Loucy (cell line): ENCODE results near the gene NEK8.
"Not testable (repeated sequence)": the region's sequence is repeated elsewhere in the genome, so short reads cannot be mapped to it uniquely, and the experiment has no call there.

Source experiments
- H2AFZ ChIP-seq: fragments of 200-600 bp; sonication (generic); 2 replicates; pipeline ENCODE4 v1.6.0; 2016; ENCODE audit warnings: antibody characterized with exemption, mild to moderate bottlenecking, low read length, moderate library complexity
- H3F3A ChIP-seq: fragments of 200-600 bp; 2 replicates; pipeline ENCODE4 v1.6.0; 2016; ENCODE audit warnings: antibody characterized with exemption, low read depth, mild to moderate bottlenecking
- H3K27me3 ChIP-seq: fragments of 200-600 bp; sonication (generic); 2 replicates; pipeline ENCODE4 v1.6.1; 2014; ENCODE audit warnings: low read length, mild to moderate bottlenecking; ENCODE audit not compliant: insufficient read depth, poor library complexity, severe bottlenecking
- H3K36me3 ChIP-seq: fragments of 200-600 bp; sonication (generic); 2 replicates; pipeline ENCODE4 v1.6.1; 2016; ENCODE audit warnings: low read length; ENCODE audit not compliant: insufficient read depth
- H3K4me1 ChIP-seq: fragments of 200-600 bp; sonication (generic); 2 replicates; pipeline ENCODE4 v1.5.1; 2014; ENCODE audit warnings: low read length, mild to moderate bottlenecking; ENCODE audit not compliant: insufficient read depth, poor library complexity, severe bottlenecking
- H3K4me2 ChIP-seq: fragments of 200-600 bp; sonication (generic); 2 replicates; pipeline ENCODE4 v1.6.0; 2014; ENCODE audit warnings: antibody characterized with exemption, low read length, low read depth, mild to moderate bottlenecking; ENCODE audit not compliant: poor library complexity, severe bottlenecking
- H3K4me3 ChIP-seq: fragments of 200-600 bp; sonication (generic); 2 replicates; pipeline ENCODE4 v1.5.1; 2014; ENCODE audit warnings: low read length, mild to moderate bottlenecking, mixed read lengths; ENCODE audit not compliant: poor library complexity, severe bottlenecking
- H3K79me2 ChIP-seq: fragments of 200-600 bp; sonication (generic); 2 replicates; pipeline ENCODE4 v1.6.1; 2014; ENCODE audit warnings: low read length; ENCODE audit not compliant: insufficient read depth
- H3K9ac ChIP-seq: fragments of 200-600 bp; sonication (generic); 2 replicates; pipeline ENCODE4 v1.6.0; 2014; ENCODE audit warnings: mild to moderate bottlenecking, low read depth, low read length, moderate library complexity; ENCODE audit not compliant: poor library complexity, severe bottlenecking
- H3K9me2 ChIP-seq: fragments of 200-600 bp; sonication (generic); replicated peaks from 2 replicates; pipeline ENCODE4 v1.6.1; 2016; ENCODE audit warnings: low read depth, low read length, mixed read lengths
- H3K9me3 ChIP-seq: fragments of 200-600 bp; sonication (generic); 2 replicates; pipeline ENCODE4 v1.6.1; 2014; ENCODE audit warnings: mild to moderate bottlenecking, antibody characterized with exemption, low read length, low read depth; ENCODE audit not compliant: insufficient read depth
- H4K20me1 ChIP-seq: fragments of 200-600 bp; sonication (generic); 2 replicates; pipeline ENCODE4 v1.6.0; 2014; ENCODE audit warnings: antibody characterized with exemption, low read length, mild to moderate bottlenecking; ENCODE audit not compliant: insufficient read depth, poor library complexity, severe bottlenecking
- CTCF ChIP-seq: fragments of 200-600 bp; sonication (generic); conservative IDR thresholded peaks from 2 replicates; pipeline ENCODE4 v1.5.1; 2014; ENCODE audit warnings: mild to moderate bottlenecking, antibody characterized with exemption, low read length
- EZH2phosphoT487 ChIP-seq: fragments of 200-600 bp; IDR thresholded peaks from 2 replicates; pipeline ENCODE4 v1.6.1; 2018; ENCODE audit warnings: antibody characterized with exemption, mild to moderate bottlenecking, moderate library complexity, borderline replicate concordance

NEK8 gene

DNA sequence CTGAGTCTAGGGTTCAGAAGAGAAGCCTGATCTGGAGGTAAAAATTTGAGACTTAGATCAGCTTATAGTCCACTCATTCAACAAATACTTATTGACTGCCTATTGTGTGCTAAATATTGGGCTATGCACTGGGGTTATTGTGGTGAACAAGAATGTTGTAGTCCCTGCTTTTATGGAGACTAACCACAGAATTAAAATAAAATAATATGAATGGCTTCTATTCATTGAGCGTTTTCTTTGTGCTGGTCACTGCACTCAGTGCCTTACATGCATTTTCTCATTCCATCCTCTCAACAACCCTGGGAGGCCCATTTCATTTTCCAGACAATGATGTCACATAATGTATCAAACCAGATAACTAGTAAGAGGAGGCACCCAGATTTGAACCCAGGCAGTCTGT, 4.8 kb downstream of the NEK8 start:
- Histone ChIP-seq H3K4me3 (no peak overlapping the region), H3K27me3 (no peaks in the 10 kb centered on the region), H3K9ac (no peak overlapping the region), H3K9me2 (no peaks in the 10 kb centered on the region), H4K20me1 (no peaks in the 10 kb centered on the region), H2AFZ (no peak overlapping the region), H3K4me1 (peaks cover 8% of the 10 kb centered on the region), H3F3A (no peaks in the 10 kb centered on the region), H3K9me3 (no peaks in the 10 kb centered on the region), H3K4me2 (no peak overlapping the region), H3K79me2 (no peaks in the 10 kb centered on the region), H3K36me3 (no peaks in the 10 kb centered on the region)
- TF ChIP-seq CTCF (no peak), EZH2phosphoT487 (no peak)

GRCh38 chr17:28734712-28735241, 6.2 kb downstream of the NEK8 start:
- Histone ChIP-seq H3K27me3 (no peaks in the 10 kb centered on the region), H3K4me1 (peaks cover 10% of the 10 kb centered on the region), H4K20me1 (no peaks in the 10 kb centered on the region), H3K36me3 (no peaks in the 10 kb centered on the region), H3K4me2 (no peak overlapping the region), H3K4me3 (no peak overlapping the region), H3F3A (no peaks in the 10 kb centered on the region), H3K79me2 (no peaks in the 10 kb centered on the region), H3K9ac (no peak overlapping the region), H3K9me2 (no peaks in the 10 kb centered on the region), H3K9me3 (no peaks in the 10 kb centered on the region), H2AFZ (no peak overlapping the region)
- no peak for TF ChIP-seq CTCF
- no peak for TF ChIP-seq EZH2phosphoT487

DNA sequence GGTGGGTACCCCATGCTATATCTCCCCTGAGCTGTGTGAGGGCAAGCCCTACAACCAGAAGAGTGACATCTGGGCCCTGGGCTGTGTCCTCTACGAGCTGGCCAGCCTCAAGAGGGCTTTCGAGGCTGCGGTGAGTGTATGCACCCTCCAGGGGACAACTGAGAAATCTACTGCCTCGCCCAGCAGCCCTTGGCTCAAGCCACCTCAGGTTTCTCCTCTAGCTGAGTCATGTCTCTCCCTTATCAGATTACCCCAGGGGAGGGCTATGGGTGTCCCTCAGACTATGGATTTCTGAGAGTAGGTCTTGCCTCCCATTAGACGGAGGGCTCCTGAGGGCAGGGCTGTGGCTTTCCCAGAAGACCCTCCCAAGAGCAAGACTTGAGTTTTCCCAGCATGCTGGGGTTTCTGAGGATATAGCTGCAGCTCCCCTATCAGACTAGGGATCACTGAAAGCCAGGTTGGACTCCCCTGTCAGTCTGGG, 6.7 kb downstream of the NEK8 start:
- Histone ChIP-seq H3F3A (no peaks in the 10 kb centered on the region), H3K4me1 (peaks cover 10% of the 10 kb centered on the region), H3K4me3 (no peak overlapping the region), H3K27me3 (no peaks in the 10 kb centered on the region), H3K9ac (no peak overlapping the region), H3K9me3 (no peaks in the 10 kb centered on the region), H3K9me2 (no peaks in the 10 kb centered on the region), H3K36me3 (no peaks in the 10 kb centered on the region), H3K79me2 (no peaks in the 10 kb centered on the region), H2AFZ (no peak overlapping the region), H4K20me1 (no peaks in the 10 kb centered on the region), H3K4me2 (no peak overlapping the region)
- no peak for TF ChIP-seq CTCF
- no peak for TF ChIP-seq EZH2phosphoT487

DNA sequence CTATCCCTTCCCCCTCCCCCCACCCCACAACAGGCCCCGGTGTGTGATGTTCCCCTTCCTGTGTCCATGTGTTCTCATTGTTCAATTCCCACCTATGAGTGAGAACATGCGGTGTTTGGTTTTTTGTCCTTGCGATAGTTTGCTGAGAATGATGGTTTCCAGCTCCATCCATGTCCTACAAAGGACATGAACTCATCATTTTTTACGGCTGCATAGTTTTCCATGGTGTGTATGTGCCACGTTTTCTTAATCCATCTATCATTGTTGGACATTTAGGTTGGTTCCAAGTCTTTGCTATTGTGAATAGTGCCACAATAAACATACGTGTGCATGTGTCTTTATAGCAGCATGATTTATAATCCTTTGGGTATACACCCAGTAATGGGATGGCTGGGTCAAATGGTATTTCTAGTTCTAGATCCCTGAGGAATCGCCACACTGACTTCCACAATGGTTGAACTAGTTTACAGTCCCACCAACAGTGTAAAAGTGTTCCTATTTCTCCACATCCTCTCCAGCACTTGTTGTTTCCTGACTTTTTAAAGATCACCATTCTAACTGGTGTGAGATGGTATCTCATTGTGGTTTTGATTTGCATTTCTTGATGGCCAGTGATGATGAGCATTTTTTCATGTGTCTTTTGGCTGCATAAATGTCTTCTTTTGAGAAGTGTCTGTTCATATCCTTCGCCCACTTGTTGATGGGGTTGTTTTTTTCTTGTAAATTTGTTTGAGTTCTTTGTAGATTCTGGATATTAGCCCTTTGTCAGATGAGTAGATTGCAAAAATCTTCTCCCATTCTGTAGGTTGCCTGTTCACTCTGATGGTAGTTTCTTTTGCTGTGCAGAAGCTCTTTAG, 7.6 kb downstream of the NEK8 start:
- H3K4me3 ChIP-seq, H3K9me2 ChIP-seq, H3F3A ChIP-seq, H4K20me1 ChIP-seq, H3K9me3 ChIP-seq, H2AFZ ChIP-seq, H3K36me3 ChIP-seq, H3K4me1 ChIP-seq, H3K9ac ChIP-seq, H3K4me2 ChIP-seq, H3K27me3 ChIP-seq, H3K79me2 ChIP-seq: not testable (repeated sequence)
